Measurements from ENCODE around the gene UGT1A8. TPM values are rescaled to one million over a fixed set of nuclear protein-coding genes. Genes with fewer than 3 reads are reported as not detected.

Gene UGT1A8
- total and polyA plus RNA-seq, 8 donors: not detected

DNA sequence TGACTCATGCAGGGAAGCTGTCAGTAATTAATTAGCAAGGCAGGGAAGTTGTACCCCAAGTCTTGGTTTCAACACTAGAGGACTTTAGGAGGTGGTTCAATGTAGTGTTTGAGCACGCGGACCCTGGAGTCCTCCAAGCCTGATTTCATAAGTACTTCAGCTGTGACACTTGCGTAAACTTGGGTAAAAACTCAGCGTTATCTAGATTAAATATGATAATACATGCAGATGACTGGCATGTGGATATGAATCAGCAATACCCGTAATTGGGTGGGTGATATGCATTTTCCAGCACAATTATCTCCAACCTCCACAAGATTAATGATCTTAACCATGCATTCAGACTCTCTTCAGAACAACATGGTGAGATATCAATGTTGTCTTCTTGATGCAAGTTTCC, 69.5 kb downstream of the UGT1A8 start:
- ATAC-seq (no peak), DNase-seq (no peak)
- H3K36me3 ChIP-seq: no peaks in the 10 kb centered on the region
- no peaks in the 10 kb centered on the region for H3K4me1 ChIP-seq
- H3K27me3 ChIP-seq: no peaks in the 10 kb centered on the region
- no peaks in the 10 kb centered on the region for H3K9me3 ChIP-seq
- H3K27ac ChIP-seq: no peak overlapping the region
- intact Hi-C loops (cut with DNase I): no loop called here
- no peak overlapping the region for H3K4me3 ChIP-seq
- TF ChIP-seq CTCF (IDR thresholded peaks at IDR 0.05): no peak

DNA sequence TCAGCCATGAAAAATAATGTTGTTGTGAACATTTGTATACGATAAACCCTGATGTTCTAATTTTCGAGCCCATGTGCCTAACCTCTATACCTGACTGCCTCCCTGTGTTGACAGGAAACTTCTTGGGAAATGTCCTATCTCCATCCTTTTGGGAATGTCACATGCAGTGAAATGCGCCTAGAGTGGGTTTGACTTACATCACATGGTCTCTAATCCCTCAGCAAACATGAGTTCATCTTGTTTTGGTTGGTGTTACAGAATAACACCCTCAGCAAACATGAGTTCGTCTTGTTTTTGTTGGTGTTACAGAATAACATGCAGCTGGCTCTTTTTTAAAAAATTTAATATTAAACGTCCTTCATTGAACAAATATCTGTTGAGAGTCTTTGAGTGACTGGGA, 70.9 kb downstream of the UGT1A8 start:
- Histone ChIP-seq H3K27me3 (no peaks in the 10 kb centered on the region), H3K27ac (no peak overlapping the region), H3K4me3 (no peak overlapping the region), H3K36me3 (no peaks in the 10 kb centered on the region), H3K4me1 (no peaks in the 10 kb centered on the region), H3K9me3 (no peaks in the 10 kb centered on the region)
- ATAC-seq: no peak
- DNase-seq: no peak
- TF ChIP-seq CTCF (IDR thresholded peaks at IDR 0.05): no peak
- intact Hi-C loops (cut with DNase I): no loop called here

DNA sequence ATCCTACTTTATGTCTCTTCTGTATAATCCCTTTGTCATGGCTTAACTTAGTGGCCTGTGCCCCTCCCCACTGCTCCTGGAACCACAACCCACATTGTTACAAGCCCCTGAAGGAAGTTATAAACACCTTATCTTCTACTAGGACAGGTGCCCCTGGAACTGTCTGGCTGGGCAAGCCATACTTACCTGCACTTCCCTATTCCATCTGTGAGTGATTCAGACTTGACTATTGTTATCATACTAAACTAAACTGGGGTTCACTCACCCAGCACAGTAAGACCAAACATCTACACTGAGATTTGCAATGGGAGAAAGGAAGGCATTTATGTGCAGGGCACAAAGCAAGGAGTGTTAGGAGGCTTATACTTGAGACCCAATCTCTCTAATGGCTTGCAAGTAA, 71.6 kb downstream of the UGT1A8 start:
- no peaks in the 10 kb centered on the region for H3K9me3 ChIP-seq
- no peak overlapping the region for H3K27ac ChIP-seq
- no peaks in the 10 kb centered on the region for H3K36me3 ChIP-seq
- H3K27me3 ChIP-seq: no peaks in the 10 kb centered on the region
- DNase-seq (no peak), ATAC-seq (no peak)
- no peak overlapping the region for H3K4me3 ChIP-seq
- no peaks in the 10 kb centered on the region for H3K4me1 ChIP-seq
- intact Hi-C loops (cut with DNase I): no loop called here
- no peak for TF ChIP-seq CTCF (IDR thresholded peaks at IDR 0.05)

GRCh38 chr2:233689501-233689900, 72.1 kb downstream of the UGT1A8 start:
- TF ChIP-seq CTCF (IDR thresholded peaks at IDR 0.05): no peak
- Histone ChIP-seq H3K9me3 (no peaks in the 10 kb centered on the region), H3K27me3 (no peaks in the 10 kb centered on the region), H3K27ac (no peak overlapping the region), H3K4me3 (no peak overlapping the region), H3K36me3 (no peaks in the 10 kb centered on the region), H3K4me1 (no peaks in the 10 kb centered on the region)
- DNase-seq: peak in 1 of 4 donors; percentile 39
- intact Hi-C loops (cut with DNase I): no loop called here
- no peak for ATAC-seq

GRCh38 chr2:233690444-233690843, 73.0 kb downstream of the UGT1A8 start:
- Histone ChIP-seq H3K4me3 (no peak overlapping the region), H3K4me1 (no peaks in the 10 kb centered on the region), H3K36me3 (no peaks in the 10 kb centered on the region), H3K27ac (no peak overlapping the region), H3K9me3 (no peaks in the 10 kb centered on the region), H3K27me3 (no peaks in the 10 kb centered on the region)
- DNase-seq (no peak), ATAC-seq (no peak)
- intact Hi-C loops (cut with DNase I): no loop called here
- no peak for TF ChIP-seq CTCF (IDR thresholded peaks at IDR 0.05)

All from left lung (tissue), 10 donors.